HUES6 (cell line): Measurements from ENCODE around the gene TAB3.

ENCODE experiments used
- H3K27ac ChIP-seq: 2 replicates; pipeline ENCODE4 v1.7.0; 2013; ENCODE audit warnings: low read depth, mild to moderate bottlenecking, low read length, inconsistent platforms
- H3K27me3 ChIP-seq: 2 replicates; pipeline ENCODE4 v1.6.1; 2013; ENCODE audit warnings: low read length; ENCODE audit not compliant: control insufficient read depth, insufficient read depth
- H3K36me3 ChIP-seq: 2 replicates; pipeline ENCODE4 v1.6.1; 2013; ENCODE audit warnings: low read length; ENCODE audit not compliant: control insufficient read depth, insufficient read depth
- H3K4me1 ChIP-seq: 2 replicates; pipeline ENCODE4 v1.6.1; 2013; ENCODE audit warnings: low read length; ENCODE audit not compliant: control insufficient read depth, insufficient read depth
- H3K4me3 ChIP-seq: 2 replicates; pipeline ENCODE4 v1.5.1; 2013; ENCODE audit warnings: low read depth, low read length
- H3K9ac ChIP-seq: one replicate; pipeline ENCODE4 v1.6.1; 2013; ENCODE audit warnings: mild to moderate bottlenecking, low read length
- H3K9me3 ChIP-seq: 2 replicates; pipeline ENCODE4 v1.6.1; 2013; ENCODE audit warnings: low read depth, low read length; ENCODE audit not compliant: control insufficient read depth, insufficient read depth

Gene TAB3

DNA sequence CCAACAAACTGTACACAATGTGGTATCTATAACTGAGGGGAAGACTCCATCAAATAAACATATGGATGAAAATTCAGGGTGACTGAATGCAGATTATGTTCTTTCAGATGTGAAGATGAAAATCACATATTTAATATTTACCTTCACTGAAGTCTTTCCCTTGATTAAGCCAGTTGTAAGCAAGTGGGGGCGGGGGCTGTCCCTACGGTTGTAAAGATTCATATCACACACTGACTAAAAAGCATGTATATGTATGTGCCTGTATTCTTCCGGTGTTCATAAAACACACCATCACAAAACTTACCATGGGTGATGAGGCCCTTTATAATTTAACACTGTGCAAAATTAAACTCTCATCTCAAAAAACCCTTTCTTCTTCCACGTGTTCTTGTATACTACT is 1.3 kb downstream of the TAB3 start:
- H3K36me3 ChIP-seq: no peaks in the 10 kb centered on the region
- no peak overlapping the region for H3K27ac ChIP-seq
- peak overlapping the region; percentile 76 for H3K4me3 ChIP-seq
- no peaks in the 10 kb centered on the region for H3K9me3 ChIP-seq
- no peak overlapping the region for H3K9ac ChIP-seq
- peaks cover 6% of the 10 kb centered on the region; the same call in 1 of the 2 replicates for H3K4me1 ChIP-seq
- peaks cover 3% of the 10 kb centered on the region; the same call in 1 of the 2 replicates for H3K27me3 ChIP-seq

DNA sequence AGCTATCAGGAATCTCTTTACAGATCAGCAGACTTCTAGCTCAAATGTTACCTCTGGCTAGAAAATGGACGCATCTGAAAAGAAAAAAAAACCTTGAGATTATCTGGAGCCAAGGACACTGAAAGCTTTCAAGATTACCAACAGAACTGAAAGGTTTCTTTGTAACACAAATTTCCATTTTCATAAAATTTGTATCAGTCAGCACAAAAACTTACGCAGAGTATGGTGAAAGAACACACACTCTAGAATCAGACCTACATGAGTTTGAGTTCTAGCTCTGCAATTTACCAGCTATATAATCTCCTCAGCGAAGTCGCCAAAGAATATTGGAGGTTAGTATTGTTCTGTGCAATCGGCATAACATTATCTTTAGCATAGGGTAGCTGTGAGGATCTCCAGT is 1.8 kb downstream of the TAB3 start:
- no peak overlapping the region for H3K27ac ChIP-seq
- H3K27me3 ChIP-seq: peaks cover 3% of the 10 kb centered on the region; the same call in 1 of the 2 replicates
- H3K36me3 ChIP-seq: no peaks in the 10 kb centered on the region
- H3K4me1 ChIP-seq: peaks cover 2% of the 10 kb centered on the region; the same call in 1 of the 2 replicates
- H3K9ac ChIP-seq: no peak overlapping the region
- H3K9me3 ChIP-seq: no peaks in the 10 kb centered on the region
- H3K4me3 ChIP-seq: peak overlapping the region; percentile 76; the same call in 1 of the 2 replicates

DNA sequence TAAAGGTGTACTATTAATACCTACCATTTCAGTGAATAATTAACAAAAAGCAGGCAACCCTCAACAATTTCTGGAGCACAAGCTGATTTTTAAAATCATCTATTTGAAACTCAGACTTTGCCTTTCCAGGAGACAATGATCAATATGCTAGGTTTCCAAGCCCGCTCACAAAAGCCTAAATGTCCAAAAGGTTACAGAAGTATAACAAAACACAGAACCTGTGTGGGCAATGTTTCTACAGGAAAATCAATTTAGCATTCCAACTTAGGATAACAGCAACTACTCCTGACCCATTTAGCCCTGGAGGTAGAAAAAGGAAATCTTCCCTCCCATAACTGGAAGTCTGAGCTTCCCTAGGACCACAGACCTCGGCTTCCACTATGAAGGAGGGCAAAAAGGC is 3.9 kb downstream of the TAB3 start:
- no peaks in the 10 kb centered on the region for H3K9me3 ChIP-seq
- H3K36me3 ChIP-seq: no peaks in the 10 kb centered on the region
- no peak overlapping the region for H3K27ac ChIP-seq
- H3K4me3 ChIP-seq: no peak overlapping the region
- no peak overlapping the region for H3K9ac ChIP-seq
- no peaks in the 10 kb centered on the region for H3K4me1 ChIP-seq
- no peaks in the 10 kb centered on the region; the same call in 1 of the 2 replicates for H3K27me3 ChIP-seq

DNA sequence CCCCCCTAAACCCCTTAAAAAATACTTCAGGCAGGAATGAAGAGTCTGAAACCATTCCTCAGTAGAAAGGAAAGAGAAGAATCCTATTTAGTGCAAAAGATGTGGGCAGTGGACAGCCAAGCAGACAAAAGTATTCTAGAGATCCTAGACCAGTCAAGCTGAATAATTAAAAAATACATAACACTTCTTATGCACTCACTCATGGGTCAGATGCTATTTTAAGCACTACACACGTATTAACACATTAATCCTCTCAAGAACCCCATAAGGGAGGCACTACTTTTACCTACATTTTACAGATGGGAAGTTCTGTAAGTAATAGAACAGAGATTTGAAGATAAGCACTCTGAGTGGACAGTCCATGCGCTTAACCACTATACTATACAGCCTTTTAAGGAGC is 5.9 kb downstream of the TAB3 start:
- H3K4me1 ChIP-seq: no peaks in the 10 kb centered on the region
- H3K9me3 ChIP-seq: no peaks in the 10 kb centered on the region
- no peaks in the 10 kb centered on the region for H3K36me3 ChIP-seq
- H3K4me3 ChIP-seq: no peak overlapping the region
- H3K27me3 ChIP-seq: no peaks in the 10 kb centered on the region; the same call in 1 of the 2 replicates
- H3K27ac ChIP-seq: no peak overlapping the region
- no peak overlapping the region for H3K9ac ChIP-seq

DNA sequence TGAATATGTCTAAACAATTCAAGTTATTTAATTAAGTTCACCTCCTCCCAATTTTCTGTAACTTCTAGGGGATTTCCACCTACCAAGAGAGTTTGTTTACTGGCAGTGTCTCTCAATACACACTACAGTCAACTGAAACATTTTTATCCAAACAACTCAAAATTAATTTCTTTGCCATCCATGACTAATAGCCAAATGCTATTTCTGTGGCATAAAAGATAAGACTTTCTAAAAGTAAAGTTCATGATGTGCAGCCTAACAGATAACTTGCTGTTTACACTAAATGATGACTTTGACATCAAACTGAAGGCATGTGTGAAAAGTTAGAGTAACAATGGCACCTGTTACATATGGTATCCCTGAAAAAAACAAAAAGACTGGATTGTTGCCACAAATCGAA is 7.3 kb downstream of the TAB3 start:
- Histone ChIP-seq H3K4me1 (no peaks in the 10 kb centered on the region), H3K9ac (no peak overlapping the region), H3K9me3 (no peaks in the 10 kb centered on the region), H3K36me3 (no peaks in the 10 kb centered on the region), H3K27me3 (no peaks in the 10 kb centered on the region; the same call in 1 of the 2 replicates), H3K27ac (no peak overlapping the region), H3K4me3 (no peak overlapping the region)

DNA sequence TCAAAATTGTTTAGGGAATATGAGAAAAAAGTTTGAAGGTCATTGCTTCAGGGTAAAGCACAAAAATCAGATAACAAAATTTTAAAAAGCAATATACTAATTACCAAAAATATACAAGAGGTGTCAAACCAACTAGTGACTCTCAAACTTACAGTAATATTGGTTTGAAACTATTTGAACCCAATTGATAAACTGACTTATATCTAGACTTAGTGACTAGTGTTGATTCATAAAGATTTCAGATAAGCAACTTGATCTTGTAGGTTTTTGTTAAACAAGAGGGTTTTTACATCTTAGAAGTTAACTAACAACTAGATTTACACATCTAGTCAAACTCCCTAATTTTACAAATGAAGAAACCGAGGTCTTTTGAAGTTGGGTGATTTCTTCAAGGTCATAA is 7.7 kb downstream of the TAB3 start:
- H3K27ac ChIP-seq: no peak overlapping the region
- H3K4me3 ChIP-seq: no peak overlapping the region
- H3K9me3 ChIP-seq: no peaks in the 10 kb centered on the region
- H3K4me1 ChIP-seq: no peaks in the 10 kb centered on the region
- H3K9ac ChIP-seq: no peak overlapping the region
- no peaks in the 10 kb centered on the region; the same call in 1 of the 2 replicates for H3K27me3 ChIP-seq
- no peaks in the 10 kb centered on the region for H3K36me3 ChIP-seq

DNA sequence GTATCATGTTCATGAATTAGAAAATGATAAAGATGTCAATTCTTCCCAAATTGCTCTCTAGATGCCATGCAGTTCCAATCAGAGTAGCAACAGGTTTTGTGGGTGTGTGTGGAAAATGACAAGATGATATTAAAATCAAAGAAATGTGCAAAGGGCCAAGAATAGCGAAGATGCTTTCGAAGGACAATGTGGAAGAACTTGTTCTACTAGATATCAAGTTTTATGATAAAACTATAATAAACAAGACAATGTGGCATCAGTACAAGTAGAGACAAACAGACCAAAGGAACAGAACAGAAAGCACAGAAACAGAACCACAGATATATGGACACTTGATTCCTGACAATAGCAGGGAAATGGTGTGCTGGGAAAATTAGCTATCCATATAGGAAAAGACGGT is 9.0 kb downstream of the TAB3 start:
- no peak overlapping the region for H3K4me3 ChIP-seq
- no peaks in the 10 kb centered on the region for H3K36me3 ChIP-seq
- no peaks in the 10 kb centered on the region for H3K4me1 ChIP-seq
- no peaks in the 10 kb centered on the region for H3K9me3 ChIP-seq
- no peak overlapping the region for H3K27ac ChIP-seq
- no peak overlapping the region for H3K9ac ChIP-seq
- no peaks in the 10 kb centered on the region; the same call in 1 of the 2 replicates for H3K27me3 ChIP-seq

DNA sequence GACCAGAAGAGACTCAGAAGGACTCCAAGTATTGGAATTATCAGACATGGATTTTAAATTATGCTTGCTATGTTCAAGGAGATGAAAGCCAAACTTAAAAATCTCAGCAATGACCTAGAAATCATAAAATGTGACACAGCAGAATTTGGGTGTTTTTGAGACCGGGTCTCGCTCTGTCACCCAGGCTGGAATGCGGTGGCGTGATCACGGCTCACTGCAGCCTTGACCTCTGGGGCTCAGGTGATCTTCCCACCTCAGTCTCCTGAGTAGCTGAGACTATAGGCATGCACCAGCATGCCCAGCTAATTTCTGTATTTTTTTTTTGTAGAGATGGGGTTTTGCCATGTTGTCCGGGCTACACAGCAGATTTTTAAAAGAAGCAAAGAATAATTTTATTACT is 12.7 kb downstream of the TAB3 start:
- no peaks in the 10 kb centered on the region for H3K9me3 ChIP-seq
- no peak overlapping the region for H3K4me3 ChIP-seq
- no peak overlapping the region for H3K27ac ChIP-seq

DNA sequence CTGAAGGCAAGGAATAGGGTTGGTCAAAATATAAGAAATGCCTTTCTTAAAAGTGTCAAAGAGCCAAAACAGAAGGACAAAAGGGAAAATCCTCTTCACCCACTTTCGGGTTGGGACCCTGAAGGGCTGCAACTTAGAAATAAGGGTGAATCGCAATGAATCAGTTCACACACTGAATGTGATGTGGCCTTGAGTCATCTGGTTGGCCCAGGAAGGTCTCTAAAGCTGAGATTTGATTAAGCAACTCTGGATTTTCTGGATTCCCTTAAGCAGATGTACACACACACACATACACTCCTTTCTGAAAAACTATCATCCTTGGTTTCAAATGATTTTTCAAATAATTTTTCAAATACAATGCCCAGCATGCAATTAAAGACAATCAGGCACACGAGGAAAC is 13.1 kb downstream of the TAB3 start:
- H3K4me3 ChIP-seq: no peak overlapping the region

More for the DNA sequence above, 12.7 kb downstream of the TAB3 start:
- no peaks in the 10 kb centered on the region for H3K36me3 ChIP-seq
- H3K4me1 ChIP-seq: no peaks in the 10 kb centered on the region
- no peaks in the 10 kb centered on the region for H3K27me3 ChIP-seq
- H3K9ac ChIP-seq: no peak overlapping the region

DNA sequence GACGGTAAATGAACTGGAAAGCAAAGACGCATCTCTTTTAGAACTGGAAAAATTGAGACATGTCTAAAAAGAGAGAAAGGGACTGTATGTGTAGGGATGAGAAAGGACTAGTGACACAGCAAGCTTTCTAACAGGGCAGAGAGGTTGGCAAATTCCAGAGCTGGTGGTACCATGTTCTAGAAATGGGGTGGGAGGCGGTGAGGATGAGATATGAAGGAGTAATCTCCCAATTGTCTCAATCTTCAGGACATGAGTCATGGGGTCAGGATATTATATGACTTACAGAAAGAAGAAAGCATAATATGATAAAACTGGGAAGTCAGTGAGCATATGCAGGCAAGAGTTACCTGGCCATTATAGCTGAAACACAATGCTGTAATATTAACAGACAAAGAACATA is 14.2 kb downstream of the TAB3 start:
- H3K36me3 ChIP-seq: no peaks in the 10 kb centered on the region
- H3K4me1 ChIP-seq: no peaks in the 10 kb centered on the region
- H3K27ac ChIP-seq: no peak overlapping the region
- no peak overlapping the region for H3K4me3 ChIP-seq
- no peaks in the 10 kb centered on the region for H3K27me3 ChIP-seq
- no peak overlapping the region for H3K9ac ChIP-seq
- no peaks in the 10 kb centered on the region for H3K9me3 ChIP-seq

More for the DNA sequence above, 13.1 kb downstream of the TAB3 start:
- Histone ChIP-seq H3K27me3 (no peaks in the 10 kb centered on the region), H3K9me3 (no peaks in the 10 kb centered on the region), H3K36me3 (no peaks in the 10 kb centered on the region), H3K9ac (no peak overlapping the region), H3K27ac (no peak overlapping the region), H3K4me1 (no peaks in the 10 kb centered on the region)

DNA sequence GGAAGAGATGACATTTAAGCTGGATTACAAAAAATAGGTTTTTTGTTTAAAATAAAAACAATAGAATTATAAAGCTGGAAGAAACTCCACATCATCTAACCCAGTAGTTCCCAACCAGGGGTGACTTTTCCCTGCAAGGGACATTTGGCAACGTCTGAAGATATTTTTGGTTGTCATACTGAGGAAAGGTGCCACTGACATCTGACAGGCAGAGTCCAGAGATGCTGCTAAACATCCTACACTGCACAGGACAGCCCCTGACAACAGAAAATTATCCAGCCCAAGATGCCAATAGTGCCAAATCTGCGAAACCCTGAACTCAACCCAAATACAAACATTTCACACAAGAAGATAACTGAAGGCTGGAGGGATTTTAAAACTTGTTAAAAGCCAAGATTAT is 18.5 kb downstream of the TAB3 start:
- Histone ChIP-seq H3K4me3 (no peak overlapping the region), H3K9ac (no peak overlapping the region), H3K27me3 (no peaks in the 10 kb centered on the region), H3K9me3 (no peaks in the 10 kb centered on the region), H3K27ac (no peak overlapping the region), H3K36me3 (peaks cover 3% of the 10 kb centered on the region; the same call in 1 of the 2 replicates), H3K4me1 (no peaks in the 10 kb centered on the region)

DNA sequence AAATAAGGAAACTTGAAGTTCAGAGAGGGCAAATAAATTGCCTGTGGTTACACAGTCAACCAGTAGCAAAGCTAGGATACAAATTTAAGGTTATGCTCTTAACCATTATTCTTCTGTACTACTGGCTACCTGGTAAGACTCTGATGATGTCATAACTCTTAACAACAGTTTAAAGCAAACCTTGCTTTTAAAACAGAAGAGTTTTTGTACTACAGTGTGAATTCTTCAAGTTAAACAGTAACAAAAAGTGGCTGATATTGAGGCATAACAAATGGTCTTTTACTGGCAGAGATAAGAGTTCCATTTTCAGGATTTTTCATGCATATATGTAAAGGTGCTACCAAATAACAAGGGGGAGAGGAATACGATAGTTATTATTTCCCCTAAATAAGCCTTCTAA is 23.4 kb downstream of the TAB3 start:
- no peaks in the 10 kb centered on the region for H3K27me3 ChIP-seq
- no peak overlapping the region for H3K27ac ChIP-seq
- no peak overlapping the region for H3K9ac ChIP-seq
- no peaks in the 10 kb centered on the region for H3K9me3 ChIP-seq
- H3K4me3 ChIP-seq: no peak overlapping the region
- H3K4me1 ChIP-seq: 0 out of 2 replicates have a peak, but pooled peaks cover 2% of the 10 kb centered on the region
- H3K36me3 ChIP-seq: peaks cover 3% of the 10 kb centered on the region; the same call in 1 of the 2 replicates
